Stimulated activated CD8-positive, alpha-beta memory T cell treated with anti-CD3 and anti-CD28 coated beads, Interleukin-7, amount 100 ng/mL, for 24 hours (primary cell): ENCODE data around the gene SMYD3.
"Not testable (repeated sequence)": the region's sequence is repeated elsewhere in the genome, so short reads cannot be mapped to it uniquely, and the experiment has no call there.

ENCODE experiments used
- DNase-seq: peaks from one replicate; pipeline ENCODE4 v3.0.0-alpha.2; 2020; ENCODE audit warnings: low read depth

The SMYD3 gene

GRCh38 chr1:246107516-246108277 is 399.4 kb downstream of the SMYD3 start:
- DNase-seq, result no peak

GRCh38 chr1:246106342-246106763 is 400.7 kb downstream of the SMYD3 start:
- DNase-seq, result no peak

- DNase-seq, result no peak
These were observed 402.2 kb downstream of the SMYD3 start for GRCh38 chr1:246104927-246105326.

GRCh38 chr1:246099570-246099969 is 407.5 kb downstream of the SMYD3 start:
- no peak for DNase-seq

- DNase-seq, result no peak
These were observed 410.7 kb downstream of the SMYD3 start for GRCh38 chr1:246096356-246096755.

GRCh38 chr1:246095443-246095842 is 411.6 kb downstream of the SMYD3 start:
- no peak for DNase-seq

GRCh38 chr1:246093230-246093629 is 413.8 kb downstream of the SMYD3 start:
- no peak for DNase-seq

- no peak for DNase-seq
These were observed 414.9 kb downstream of the SMYD3 start for GRCh38 chr1:246092136-246092535.

- DNase-seq, result no peak
These were observed 415.6 kb downstream of the SMYD3 start for GRCh38 chr1:246091477-246091876.

- DNase-seq, result no peak
These were observed 420.9 kb downstream of the SMYD3 start for GRCh38 chr1:246086191-246086590.

- DNase-seq, result no peak
These were observed 423.7 kb downstream of the SMYD3 start for GRCh38 chr1:246083416-246083815.

GRCh38 chr1:246081856-246082668 is 425.0 kb downstream of the SMYD3 start:
- DNase-seq, result no peak

GRCh38 chr1:246081138-246081702 is 425.9 kb downstream of the SMYD3 start:
- DNase-seq, result no peak

GRCh38 chr1:246080031-246080430 is 427.0 kb downstream of the SMYD3 start:
- DNase-seq, result no peak

- no peak for DNase-seq
These were observed 428.2 kb downstream of the SMYD3 start for GRCh38 chr1:246078888-246079252.

- no peak for DNase-seq
These were observed 428.8 kb downstream of the SMYD3 start for GRCh38 chr1:246078126-246078887.

GRCh38 chr1:246077476-246077875 is 429.6 kb downstream of the SMYD3 start:
- no peak for DNase-seq

- no peak for DNase-seq
These were observed 432.7 kb downstream of the SMYD3 start for GRCh38 chr1:246074421-246074820.

GRCh38 chr1:246072456-246072955 is 434.6 kb downstream of the SMYD3 start:
- DNase-seq, result no peak

- not testable (repeated sequence) for DNase-seq
These were observed 435.1 kb downstream of the SMYD3 start for GRCh38 chr1:246071981-246072380.

GRCh38 chr1:246071561-246071960 is 435.5 kb downstream of the SMYD3 start:
- DNase-seq, result not testable (repeated sequence)

- no peak for DNase-seq
These were observed 437.5 kb downstream of the SMYD3 start for GRCh38 chr1:246069581-246069980.
